GM23338 (cell line): ENCODE measurements around the gene HHIP. TPM values are rescaled to one million over a fixed set of nuclear protein-coding genes. Genes with fewer than 3 reads are reported as not detected.

Experiments
- ATAC-seq: fragments of 200-7000 bp; cut with Tn5 transposase; 3 replicates; pipeline ENCODE4 v1.9.1; 2020
- DNase-seq: peaks from one replicate; pipeline ENCODE4 v3.0.0-alpha.2; 2015; ENCODE audit warnings: low spot score
- H2AFZ ChIP-seq: fragments of 200-600 bp; sonication (generic); 2 replicates; pipeline ENCODE4 v1.8.0; 2016; ENCODE audit warnings: antibody characterized with exemption, mild to moderate bottlenecking, moderate library complexity
- H3F3A ChIP-seq: fragments of 200-600 bp; sonication (generic); replicated peaks from 2 replicates; pipeline ENCODE4 v1.8.0; 2017; ENCODE audit warnings: antibody characterized with exemption, mixed run types, low read depth
- H3K27ac ChIP-seq: fragments of 200-600 bp; sonication (generic); 2 replicates; pipeline ENCODE4 v1.6.1; 2016; ENCODE audit warnings: low read depth
- H3K27me3 ChIP-seq: fragments of 200-600 bp; sonication (generic); 2 replicates; pipeline ENCODE4 v1.8.0; 2016; ENCODE audit warnings: mild to moderate bottlenecking, mixed run types, moderate library complexity; ENCODE audit not compliant: insufficient read depth
- H3K36me3 ChIP-seq: fragments of 200-600 bp; sonication (generic); 2 replicates; pipeline ENCODE4 v1.8.0; 2016; ENCODE audit warnings: mild to moderate bottlenecking; ENCODE audit not compliant: insufficient read depth
- H3K4me1 ChIP-seq: fragments of 200-600 bp; sonication (generic); 2 replicates; pipeline ENCODE4 v1.8.0; 2016; ENCODE audit warnings: mild to moderate bottlenecking, moderate library complexity; ENCODE audit not compliant: insufficient read depth
- H3K4me2 ChIP-seq: fragments of 200-600 bp; sonication (generic); 2 replicates; pipeline ENCODE4 v1.7.1; 2017; ENCODE audit warnings: mixed run types
- H3K4me3 ChIP-seq: fragments of 200-600 bp; sonication (generic); 2 replicates; pipeline ENCODE4 v1.6.1; 2016; ENCODE audit warnings: mixed run types
- H3K79me2 ChIP-seq: fragments of 200-600 bp; sonication (generic); replicated peaks from 2 replicates; pipeline ENCODE4 v1.8.0; 2017; ENCODE audit warnings: mild to moderate bottlenecking; ENCODE audit not compliant: insufficient read depth
- H3K9me2 ChIP-seq: fragments of 200-600 bp; sonication (generic); 2 replicates; pipeline ENCODE4 v1.8.0; 2017; ENCODE audit not compliant: insufficient read depth
- H4K20me1 ChIP-seq: fragments of 200-600 bp; sonication (generic); replicated peaks from 2 replicates; pipeline ENCODE4 v1.8.0; 2017; ENCODE audit warnings: mild to moderate bottlenecking; ENCODE audit not compliant: insufficient read depth
- H3K27ac Mint-ChIP-seq: 2 replicates; pipeline ENCODE4 v1.8.0; 2020; ENCODE audit warnings: inconsistent platforms, mild to moderate bottlenecking, moderate library complexity, mixed read lengths
- H3K27me3 Mint-ChIP-seq: 3 replicates; pipeline ENCODE4 v1.8.0; 2022; ENCODE audit warnings: low read depth, mild to moderate bottlenecking, moderate library complexity, mixed read lengths, inconsistent platforms; ENCODE audit not compliant: insufficient read depth, poor library complexity
- H3K36me3 Mint-ChIP-seq: 3 replicates; pipeline ENCODE4 v1.8.0; 2021; ENCODE audit warnings: low read depth, mild to moderate bottlenecking, inconsistent platforms, moderate library complexity, mixed read lengths
- H3K4me1 Mint-ChIP-seq: 3 replicates; pipeline ENCODE4 v1.8.0; 2020; ENCODE audit warnings: mild to moderate bottlenecking, inconsistent platforms, mixed read lengths
- H3K4me3 Mint-ChIP-seq: 3 replicates; pipeline ENCODE4 v1.8.0; 2021; ENCODE audit warnings: moderate library complexity, mild to moderate bottlenecking, inconsistent platforms, mixed read lengths
- H3K9me3 Mint-ChIP-seq: 3 replicates; pipeline ENCODE4 v1.8.0; 2020; ENCODE audit warnings: moderate library complexity, mild to moderate bottlenecking, inconsistent platforms, mixed read lengths
- CREB1 ChIP-seq: fragments of 250-450 bp; sonication (Bioruptor Pico); IDR thresholded peaks from 2 replicates; pipeline ENCODE4 v1.5.0; 2020; ENCODE audit warnings: low read depth, mild to moderate bottlenecking, moderate library complexity
- CTCF ChIP-seq, 2 experiments: fragments of 200-600 bp in 1 of 2; sonication (generic) in 1 of 2; conservative IDR thresholded peaks; 2 replicates each; pipeline versions ENCODE4 v1.5.1 to v1.6.1; 2016 to 2017; ENCODE audit warnings: antibody characterized with exemption in 2 of 2, low read depth in 2 of 2, mild to moderate bottlenecking in 2 of 2, moderate library complexity in 1 of 2
- ETS1 ChIP-seq: IDR thresholded peaks from 2 replicates; pipeline ENCODE4 v1.6.1; 2016; ENCODE audit warnings: antibody characterized with exemption
- EZH2 ChIP-seq: fragments of 200-600 bp; sonication (generic); IDR thresholded peaks from one replicate; pipeline ENCODE4 v1.8.0; 2017; ENCODE audit warnings: antibody characterized with exemption, mild to moderate bottlenecking, low read depth; ENCODE audit not compliant: unreplicated experiment
- EZH2phosphoT487 ChIP-seq: fragments of 200-600 bp; sonication (generic); IDR thresholded peaks from one replicate; pipeline ENCODE4 v1.8.1; 2018; ENCODE audit warnings: antibody characterized with exemption; ENCODE audit not compliant: unreplicated experiment
- JUNB ChIP-seq: IDR thresholded peaks from one replicate; pipeline ENCODE4 v1.6.1; 2016; ENCODE audit warnings: antibody characterized with exemption; ENCODE audit not compliant: unreplicated experiment
- POLR2AphosphoS5 ChIP-seq: IDR thresholded peaks from 2 replicates; pipeline ENCODE4 v1.6.1; 2016; ENCODE audit warnings: antibody characterized with exemption, low read depth
- REST ChIP-seq: IDR thresholded peaks from one replicate; pipeline ENCODE4 v1.6.1; 2018; ENCODE audit warnings: antibody characterized with exemption; ENCODE audit not compliant: unreplicated experiment
- STAT1 ChIP-seq: IDR thresholded peaks from one replicate; pipeline ENCODE4 v1.6.1; 2016; ENCODE audit warnings: antibody characterized with exemption; ENCODE audit not compliant: unreplicated experiment
- ZNF114 ChIP-seq: fragments of 250-450 bp; sonication (Bioruptor Pico); IDR thresholded peaks from 2 replicates; pipeline ENCODE4 v1.5.0; 2020; ENCODE audit warnings: mild to moderate bottlenecking, moderate library complexity
- ZNF331 ChIP-seq: fragments of 250-450 bp; sonication (Bioruptor Pico); IDR thresholded peaks from 2 replicates; pipeline ENCODE4 v1.5.0; 2020; ENCODE audit warnings: low read depth, mild to moderate bottlenecking, moderate library complexity
- polyA plus RNA-seq: library from polyadenylated mRNA; unstranded; fragments of >200 nt; fragmentation: Nextera tagmentation; extraction: Ambion mirVana; gene quantifications from 2 replicates; pipeline ENCODE4 v1.2.1, GENCODE V29; 2016
- total RNA-seq: library from RNA; depleted of rRNA; stranded (reverse); fragments of >200 nt; shearing (Covaris generic); gene quantifications from 2 replicates; pipeline ENCODE4 v1.2.3, GENCODE V29; 2014

The HHIP gene
- total and polyA plus RNA-seq, 2 experiments from 2014 or later: 2.5 to 4.2 TPM

- Histone ChIP-seq H3K36me3 (no peaks in the 10 kb centered on the region), H3K27ac (no peak overlapping the region), H4K20me1 (no peaks in the 10 kb centered on the region), H3F3A (no peaks in the 10 kb centered on the region), H3K79me2 (no peaks in the 10 kb centered on the region), H3K4me3 (no peak overlapping the region), H2AFZ (no peak overlapping the region), H3K9me2 (no peaks in the 10 kb centered on the region), H3K4me1 (no peaks in the 10 kb centered on the region), H3K4me2 (no peak overlapping the region), H3K27me3 (no peaks in the 10 kb centered on the region)
- Mint-ChIP-seq H3K27ac (no peak overlapping the region), H3K4me3 (no peak overlapping the region), H3K27me3 (no peaks in the 10 kb centered on the region), H3K9me3 (no peaks in the 10 kb centered on the region), H3K36me3 (no peaks in the 10 kb centered on the region), H3K4me1 (no peaks in the 10 kb centered on the region)
- TF ChIP-seq ZNF114 (CRISPR knock-in tag): no peak
- TF ChIP-seq EZH2phosphoT487: no peak
- TF ChIP-seq POLR2AphosphoS5: no peak
- TF ChIP-seq EZH2: no peak
- no peak for TF ChIP-seq STAT1
- TF ChIP-seq ETS1: no peak
- TF ChIP-seq CREB1 (CRISPR knock-in tag): no peak
- TF ChIP-seq ZNF331 (CRISPR knock-in tag): no peak
- no peak for ATAC-seq
- no peak for DNase-seq
These were observed 50.4 kb downstream of the HHIP start for GRCh38 chr4:144696376-144696775.

GRCh38 chr4:144699565-144699964, 53.6 kb downstream of the HHIP start:
- Histone ChIP-seq H3K4me1 (no peaks in the 10 kb centered on the region), H2AFZ (no peak overlapping the region), H3K9me2 (no peaks in the 10 kb centered on the region), H3K36me3 (no peaks in the 10 kb centered on the region), H3K4me2 (no peak overlapping the region), H3K27ac (no peak overlapping the region), H3K79me2 (no peaks in the 10 kb centered on the region), H3F3A (no peaks in the 10 kb centered on the region), H4K20me1 (no peaks in the 10 kb centered on the region), H3K4me3 (no peak overlapping the region), H3K27me3 (no peaks in the 10 kb centered on the region)
- H3K27me3 Mint-ChIP-seq: no peaks in the 10 kb centered on the region
- H3K4me3 Mint-ChIP-seq: no peak overlapping the region
- H3K27ac Mint-ChIP-seq: no peak overlapping the region
- no peak for DNase-seq
- no peak for ATAC-seq
- H3K36me3 Mint-ChIP-seq: no peaks in the 10 kb centered on the region
- no peaks in the 10 kb centered on the region for H3K9me3 Mint-ChIP-seq
- no peaks in the 10 kb centered on the region for H3K4me1 Mint-ChIP-seq
- TF ChIP-seq CTCF (conservative IDR thresholded peaks at IDR 0.05; ENCODE audit: low read depth in 2 of 2): no peak
- TF ChIP-seq JUNB: no peak
- no peak for TF ChIP-seq ZNF331 (CRISPR knock-in tag)
- TF ChIP-seq CREB1 (CRISPR knock-in tag): no peak
- TF ChIP-seq STAT1: no peak
- TF ChIP-seq EZH2: no peak
- no peak for TF ChIP-seq REST
